SK-N-SH (cell line): ENCODE measurements around the gene FHOD3. TPM values are rescaled to one million over a fixed set of nuclear protein-coding genes. Genes with fewer than 3 reads are reported as not detected.

Experiments used
- CTCF ChIA-PET: fragments of 300-600, 350-600 bp; formaldehyde crosslinking; extraction: SDS; loops from one replicate; lab custom pipeline; 2021; lab: Yijun Ruan, JAX
- POLR2A ChIA-PET: fragments of 350-600 bp; sonication (Branson Sonifier 250); formaldehyde crosslinking; extraction: SDS; loops from one replicate; lab custom pipeline; 2020; ENCODE audit warnings: antibody characterized with exemption, inconsistent platforms; lab: Yijun Ruan, JAX
- DNase-seq: peaks from one replicate; pipeline ENCODE4 v3.0.0; 2012
- H2AFZ ChIP-seq: fragments of 200-600 bp; sonication (generic); 2 replicates; pipeline ENCODE4 v1.8.1; 2016; ENCODE audit warnings: antibody characterized with exemption, mild to moderate bottlenecking, low read depth
- H3F3A ChIP-seq: fragments of 200-600 bp; sonication (generic); replicated peaks from 2 replicates; pipeline ENCODE3; 2016; ENCODE audit warnings: antibody characterized with exemption, mild to moderate bottlenecking; ENCODE audit not compliant: insufficient read depth
- H3K27ac ChIP-seq, 2 experiments: fragments of 200-500 bp in 1 of 2; fragments of 200-600 bp in 1 of 2; sonication (Bioruptor generic) in 1 of 2; sonication (generic), shearing (Covaris generic) in 1 of 2; 2 replicates each; pipeline versions ENCODE4 v1.5.1 to v1.6.1; 2014 to 2016; ENCODE audit warnings: low read depth in 2 of 2, inconsistent platforms in 1 of 2, low read length in 1 of 2, mild to moderate bottlenecking in 1 of 2, mixed read lengths in 1 of 2
- H3K27me3 ChIP-seq: fragments of 200-600 bp; sonication (generic), shearing (Covaris generic); 2 replicates; pipeline ENCODE4 v1.6.1; 2016; ENCODE audit warnings: mixed run types; ENCODE audit not compliant: insufficient read depth
- H3K36me3 ChIP-seq, 2 experiments: fragments of 200-500 bp in 1 of 2; fragments of 200-600 bp in 1 of 2; sonication (Bioruptor generic) in 1 of 2; sonication (generic) in 1 of 2; replicated peaks in 1 of 2; 2 replicates each; pipeline versions ENCODE3 to v1.5.1; 2014 to 2016; ENCODE audit warnings: low read length in 1 of 2, mild to moderate bottlenecking in 1 of 2; ENCODE audit not compliant: insufficient read depth in 2 of 2, control insufficient read depth in 1 of 2
- H3K4me1 ChIP-seq, 2 experiments: fragments of 200-500 bp in 1 of 2; fragments of 200-600 bp in 1 of 2; sonication (Bioruptor generic) in 1 of 2; sonication (generic), shearing (Covaris generic) in 1 of 2; 2 replicates each; pipeline versions ENCODE4 v1.5.1 to v1.6.1; 2014 to 2016; ENCODE audit warnings: low read depth in 1 of 2, low read length in 1 of 2, mixed run types in 1 of 2; ENCODE audit not compliant: insufficient read depth in 2 of 2, control insufficient read depth in 1 of 2
- H3K4me2 ChIP-seq: fragments of 200-600 bp; sonication (generic), shearing (Covaris generic); 2 replicates; pipeline ENCODE4 v1.6.1; 2017; ENCODE audit warnings: mixed run types
- H3K4me3 ChIP-seq, 2 experiments: fragments of 200-500 bp in 1 of 2; fragments of 200-600 bp in 1 of 2; sonication (Bioruptor generic) in 1 of 2; sonication (generic), shearing (Covaris generic) in 1 of 2; 2 replicates each; pipeline versions ENCODE4 v1.5.1 to v1.8.1; 2014 to 2016; ENCODE audit warnings: low read depth in 2 of 2, inconsistent platforms in 1 of 2, low read length in 1 of 2, mild to moderate bottlenecking in 1 of 2, mixed read lengths in 1 of 2, moderate library complexity in 1 of 2
- H3K79me2 ChIP-seq: fragments of 200-600 bp; sonication (generic); 2 replicates; pipeline ENCODE4 v1.8.1; 2017; ENCODE audit warnings: mild to moderate bottlenecking; ENCODE audit not compliant: insufficient read depth
- H3K9ac ChIP-seq: fragments of 200-600 bp; sonication (generic); 2 replicates; pipeline ENCODE4 v1.6.1; 2017; ENCODE audit warnings: mixed run types
- H3K9me2 ChIP-seq: fragments of 200-600 bp; sonication (generic); 2 replicates; pipeline ENCODE4 v1.6.1; 2017; ENCODE audit warnings: mixed run types
- H3K9me3 ChIP-seq: fragments of 200-600 bp; sonication (generic); 2 replicates; pipeline ENCODE4 v1.6.1; 2017; ENCODE audit warnings: mixed run types, mild to moderate bottlenecking, moderate library complexity
- H4K20me1 ChIP-seq: fragments of 200-600 bp; sonication (generic); 2 replicates; pipeline ENCODE4 v1.6.1; 2017; ENCODE audit warnings: mild to moderate bottlenecking, mixed run types; ENCODE audit not compliant: insufficient read depth
- EP300 ChIP-seq, 2 experiments: IDR thresholded peaks; 2 replicates each; pipeline versions ENCODE4 v1.4.0 to v1.6.1; 2012; ENCODE audit warnings: borderline replicate concordance in 1 of 2, low read depth in 1 of 2, low read length in 1 of 2
- EZH2phosphoT487 ChIP-seq: fragments of 200-600 bp; sonication (generic); IDR thresholded peaks from 2 replicates; pipeline ENCODE4 v1.6.1; 2017; ENCODE audit warnings: low read depth, mixed run types, mild to moderate bottlenecking, antibody characterized with exemption, moderate library complexity, borderline replicate concordance
- FOXM1 ChIP-seq: IDR thresholded peaks from 2 replicates; pipeline ENCODE4 v1.4.0; 2012; ENCODE audit warnings: low read depth, mild to moderate bottlenecking
- GABPA ChIP-seq: IDR thresholded peaks from 2 replicates; pipeline ENCODE4 v1.4.0; 2012; ENCODE audit warnings: low read depth, mild to moderate bottlenecking
- GATA2 ChIP-seq: sonication (generic); formaldehyde crosslinking; IDR thresholded peaks from 2 replicates; pipeline ENCODE4 v1.5.0; 2020; ENCODE audit warnings: mild to moderate bottlenecking, missing genetic modification reagents
- MEF2A ChIP-seq: IDR thresholded peaks from 2 replicates; pipeline ENCODE4 v1.4.0; 2012; ENCODE audit warnings: low read depth, borderline replicate concordance
- POLR2AphosphoS5 ChIP-seq: IDR thresholded peaks from 2 replicates; pipeline ENCODE4 v1.6.1; 2012; ENCODE audit warnings: low read depth, low read length
- RCOR1 ChIP-seq: fragments of 150-350 bp; IDR thresholded peaks from 2 replicates; pipeline ENCODE4 v1.6.1; 2017; ENCODE audit warnings: antibody characterized with exemption, low read length
- RFX5 ChIP-seq: IDR thresholded peaks from 2 replicates; pipeline ENCODE4 v1.6.1; 2012; ENCODE audit warnings: mild to moderate bottlenecking, improper control_type of control experiment, low read length
- SMC3 ChIP-seq: IDR thresholded peaks from 2 replicates; pipeline ENCODE4 v1.6.1; 2012; ENCODE audit warnings: low read depth, low read length, improper control_type of control experiment
- TCF12 ChIP-seq: IDR thresholded peaks from 2 replicates; pipeline ENCODE4 v1.4.0; 2012
- TEAD4 ChIP-seq: IDR thresholded peaks from 2 replicates; pipeline ENCODE4 v1.4.0; 2012; ENCODE audit warnings: mild to moderate bottlenecking, borderline replicate concordance; ENCODE audit not compliant: insufficient read depth
- YY1 ChIP-seq: IDR thresholded peaks from 2 replicates; pipeline ENCODE4 v1.4.0; 2012; ENCODE audit warnings: low read depth, mild to moderate bottlenecking
- WGBS: methylation state at CpG from one replicate; pipeline ENCODE4 v1.1.6; 2017; ENCODE audit warnings: low lambda C conversion rate; 5-methylcytosine and 5-hydroxymethylcytosine counted together
- polyA plus RNA-seq, 3 experiments: library from polyadenylated mRNA; depleted of rRNA; stranded (reverse); fragments of >200 nt; gene quantifications; 2 replicates each; pipeline ENCODE4 v1.2.3, GENCODE V29; 2012
- TF ChIP-seq, protein P1 (sequence below): IDR thresholded peaks from 2 replicates; pipeline ENCODE4 v1.4.0; 2012; ENCODE audit warnings: low read depth, borderline replicate concordance
- TF ChIP-seq, protein P2 (sequence below): fragments of 150-350 bp; IDR thresholded peaks from 2 replicates; pipeline ENCODE4 v1.6.1; 2016; ENCODE audit warnings: mild to moderate bottlenecking, low read depth, low read length
- TF ChIP-seq, protein P3 (sequence below): IDR thresholded peaks from 2 replicates; pipeline ENCODE4 v1.6.1; 2012; ENCODE audit warnings: mild to moderate bottlenecking, low read depth, low read length, moderate library complexity
- TF ChIP-seq, protein P4 (sequence below): fragments of 150-350 bp; IDR thresholded peaks from 2 replicates; pipeline ENCODE4 v1.6.1; 2017; ENCODE audit warnings: antibody characterized with exemption, low read length, low read depth, borderline replicate concordance
- TF ChIP-seq, protein P5 (sequence below): fragments of 200-600 bp; sonication (generic); IDR thresholded peaks from 2 replicates; pipeline ENCODE4 v1.6.1; 2017; ENCODE audit warnings: antibody characterized with exemption, mild to moderate bottlenecking, moderate library complexity
- TF ChIP-seq, protein P6 (sequence below): IDR thresholded peaks from 2 replicates; pipeline ENCODE4; 2012
- TF ChIP-seq, protein P7 (sequence below): IDR thresholded peaks from 2 replicates; pipeline ENCODE4 v1.4.0; 2012; ENCODE audit warnings: low read depth, borderline replicate concordance

The FHOD3 gene
- polyA plus RNA-seq, 1 of the 3 experiments (the other 2 are of a cell fraction): 10.9 TPM

DNA sequence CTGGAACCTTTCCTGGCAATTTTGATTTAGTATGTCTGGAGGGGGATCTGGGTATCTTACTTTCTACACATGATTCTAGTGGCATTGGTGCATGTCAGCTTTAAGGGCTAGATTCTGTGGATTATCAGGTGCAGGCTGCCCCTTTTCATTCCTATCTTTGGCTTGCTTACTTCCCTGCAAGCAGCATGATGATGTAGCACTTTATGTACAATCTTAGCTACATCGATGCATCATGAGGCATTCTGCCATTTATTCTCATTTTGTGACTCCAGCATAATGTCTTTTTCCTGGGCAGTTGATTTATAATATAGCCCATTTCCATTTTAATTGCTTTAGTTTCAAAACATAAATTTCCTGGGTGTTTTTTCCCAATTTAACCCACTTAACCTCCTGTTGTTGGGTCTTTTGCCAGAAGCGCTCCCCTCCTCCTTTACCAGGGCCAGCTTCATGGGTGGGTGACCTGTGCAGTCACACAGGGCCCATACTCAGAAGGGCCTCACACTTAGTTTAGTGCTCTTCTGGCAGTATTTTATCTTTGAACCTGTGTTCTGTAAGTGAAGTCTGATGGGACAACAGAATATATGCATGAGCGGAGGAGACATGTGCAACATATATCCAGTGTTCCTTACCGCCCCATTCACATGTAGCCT lies 495.2 kb downstream of the FHOD3 start:
- Histone ChIP-seq H3K4me3 (no peak overlapping the region), H3K9me3 (no peaks in the 10 kb centered on the region), H3K4me2 (no peak overlapping the region), H3K9ac (no peak overlapping the region), H3K79me2 (no peaks in the 10 kb centered on the region), H3K27ac (peak overlapping the region in 1 of 2 experiments; percentile 70; a peak in 2 of 4 replicates), H3K36me3 (peaks cover 43 to 55% of the 10 kb centered on the region in 2 experiments), H3K4me1 (peaks cover 0 to 5% of the 10 kb centered on the region in 2 experiments; a peak in 1 of 4 replicates), H2AFZ (no peak overlapping the region), H3K9me2 (no peaks in the 10 kb centered on the region), H4K20me1 (no peaks in the 10 kb centered on the region), H3K27me3 (no peaks in the 10 kb centered on the region), H3F3A (no peaks in the 10 kb centered on the region)
- POLR2A ChIA-PET: no interaction called here
- 95% methylated on average over 4 of the region's 4 CpGs for WGBS
- CTCF ChIA-PET: no interaction called here
- no peak for DNase-seq
- TF ChIP-seq, protein P1, sequence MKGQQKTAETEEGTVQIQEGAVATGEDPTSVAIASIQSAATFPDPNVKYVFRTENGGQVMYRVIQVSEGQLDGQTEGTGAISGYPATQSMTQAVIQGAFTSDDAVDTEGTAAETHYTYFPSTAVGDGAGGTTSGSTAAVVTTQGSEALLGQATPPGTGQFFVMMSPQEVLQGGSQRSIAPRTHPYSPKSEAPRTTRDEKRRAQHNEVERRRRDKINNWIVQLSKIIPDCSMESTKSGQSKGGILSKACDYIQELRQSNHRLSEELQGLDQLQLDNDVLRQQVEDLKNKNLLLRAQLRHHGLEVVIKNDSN: no peak
- TF ChIP-seq MEF2A (no peak), EP300 (IDR thresholded peaks at IDR 0.05; ENCODE audit: borderline replicate concordance in 1 of 2, low read depth in 1 of 2, low read length in 1 of 2) (no peak), SMC3 (no peak), GABPA (no peak), YY1 (no peak), POLR2AphosphoS5 (no peak), EZH2phosphoT487 (no peak), RCOR1 (no peak), FOXM1 (no peak), GATA2 (CRISPR knock-in tag) (no peak), RFX5 (no peak), TCF12 (no peak), TEAD4 (no peak)
- TF ChIP-seq, protein P2, sequence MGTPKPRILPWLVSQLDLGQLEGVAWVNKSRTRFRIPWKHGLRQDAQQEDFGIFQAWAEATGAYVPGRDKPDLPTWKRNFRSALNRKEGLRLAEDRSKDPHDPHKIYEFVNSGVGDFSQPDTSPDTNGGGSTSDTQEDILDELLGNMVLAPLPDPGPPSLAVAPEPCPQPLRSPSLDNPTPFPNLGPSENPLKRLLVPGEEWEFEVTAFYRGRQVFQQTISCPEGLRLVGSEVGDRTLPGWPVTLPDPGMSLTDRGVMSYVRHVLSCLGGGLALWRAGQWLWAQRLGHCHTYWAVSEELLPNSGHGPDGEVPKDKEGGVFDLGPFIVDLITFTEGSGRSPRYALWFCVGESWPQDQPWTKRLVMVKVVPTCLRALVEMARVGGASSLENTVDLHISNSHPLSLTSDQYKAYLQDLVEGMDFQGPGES: no peak
- TF ChIP-seq, protein P3, sequence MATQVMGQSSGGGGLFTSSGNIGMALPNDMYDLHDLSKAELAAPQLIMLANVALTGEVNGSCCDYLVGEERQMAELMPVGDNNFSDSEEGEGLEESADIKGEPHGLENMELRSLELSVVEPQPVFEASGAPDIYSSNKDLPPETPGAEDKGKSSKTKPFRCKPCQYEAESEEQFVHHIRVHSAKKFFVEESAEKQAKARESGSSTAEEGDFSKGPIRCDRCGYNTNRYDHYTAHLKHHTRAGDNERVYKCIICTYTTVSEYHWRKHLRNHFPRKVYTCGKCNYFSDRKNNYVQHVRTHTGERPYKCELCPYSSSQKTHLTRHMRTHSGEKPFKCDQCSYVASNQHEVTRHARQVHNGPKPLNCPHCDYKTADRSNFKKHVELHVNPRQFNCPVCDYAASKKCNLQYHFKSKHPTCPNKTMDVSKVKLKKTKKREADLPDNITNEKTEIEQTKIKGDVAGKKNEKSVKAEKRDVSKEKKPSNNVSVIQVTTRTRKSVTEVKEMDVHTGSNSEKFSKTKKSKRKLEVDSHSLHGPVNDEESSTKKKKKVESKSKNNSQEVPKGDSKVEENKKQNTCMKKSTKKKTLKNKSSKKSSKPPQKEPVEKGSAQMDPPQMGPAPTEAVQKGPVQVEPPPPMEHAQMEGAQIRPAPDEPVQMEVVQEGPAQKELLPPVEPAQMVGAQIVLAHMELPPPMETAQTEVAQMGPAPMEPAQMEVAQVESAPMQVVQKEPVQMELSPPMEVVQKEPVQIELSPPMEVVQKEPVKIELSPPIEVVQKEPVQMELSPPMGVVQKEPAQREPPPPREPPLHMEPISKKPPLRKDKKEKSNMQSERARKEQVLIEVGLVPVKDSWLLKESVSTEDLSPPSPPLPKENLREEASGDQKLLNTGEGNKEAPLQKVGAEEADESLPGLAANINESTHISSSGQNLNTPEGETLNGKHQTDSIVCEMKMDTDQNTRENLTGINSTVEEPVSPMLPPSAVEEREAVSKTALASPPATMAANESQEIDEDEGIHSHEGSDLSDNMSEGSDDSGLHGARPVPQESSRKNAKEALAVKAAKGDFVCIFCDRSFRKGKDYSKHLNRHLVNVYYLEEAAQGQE: no peak
- TF ChIP-seq, protein P4, sequence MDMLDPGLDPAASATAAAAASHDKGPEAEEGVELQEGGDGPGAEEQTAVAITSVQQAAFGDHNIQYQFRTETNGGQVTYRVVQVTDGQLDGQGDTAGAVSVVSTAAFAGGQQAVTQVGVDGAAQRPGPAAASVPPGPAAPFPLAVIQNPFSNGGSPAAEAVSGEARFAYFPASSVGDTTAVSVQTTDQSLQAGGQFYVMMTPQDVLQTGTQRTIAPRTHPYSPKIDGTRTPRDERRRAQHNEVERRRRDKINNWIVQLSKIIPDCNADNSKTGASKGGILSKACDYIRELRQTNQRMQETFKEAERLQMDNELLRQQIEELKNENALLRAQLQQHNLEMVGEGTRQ: no peak
- TF ChIP-seq, protein P5, sequence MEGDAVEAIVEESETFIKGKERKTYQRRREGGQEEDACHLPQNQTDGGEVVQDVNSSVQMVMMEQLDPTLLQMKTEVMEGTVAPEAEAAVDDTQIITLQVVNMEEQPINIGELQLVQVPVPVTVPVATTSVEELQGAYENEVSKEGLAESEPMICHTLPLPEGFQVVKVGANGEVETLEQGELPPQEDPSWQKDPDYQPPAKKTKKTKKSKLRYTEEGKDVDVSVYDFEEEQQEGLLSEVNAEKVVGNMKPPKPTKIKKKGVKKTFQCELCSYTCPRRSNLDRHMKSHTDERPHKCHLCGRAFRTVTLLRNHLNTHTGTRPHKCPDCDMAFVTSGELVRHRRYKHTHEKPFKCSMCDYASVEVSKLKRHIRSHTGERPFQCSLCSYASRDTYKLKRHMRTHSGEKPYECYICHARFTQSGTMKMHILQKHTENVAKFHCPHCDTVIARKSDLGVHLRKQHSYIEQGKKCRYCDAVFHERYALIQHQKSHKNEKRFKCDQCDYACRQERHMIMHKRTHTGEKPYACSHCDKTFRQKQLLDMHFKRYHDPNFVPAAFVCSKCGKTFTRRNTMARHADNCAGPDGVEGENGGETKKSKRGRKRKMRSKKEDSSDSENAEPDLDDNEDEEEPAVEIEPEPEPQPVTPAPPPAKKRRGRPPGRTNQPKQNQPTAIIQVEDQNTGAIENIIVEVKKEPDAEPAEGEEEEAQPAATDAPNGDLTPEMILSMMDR: no peak
- TF ChIP-seq, protein P6, sequence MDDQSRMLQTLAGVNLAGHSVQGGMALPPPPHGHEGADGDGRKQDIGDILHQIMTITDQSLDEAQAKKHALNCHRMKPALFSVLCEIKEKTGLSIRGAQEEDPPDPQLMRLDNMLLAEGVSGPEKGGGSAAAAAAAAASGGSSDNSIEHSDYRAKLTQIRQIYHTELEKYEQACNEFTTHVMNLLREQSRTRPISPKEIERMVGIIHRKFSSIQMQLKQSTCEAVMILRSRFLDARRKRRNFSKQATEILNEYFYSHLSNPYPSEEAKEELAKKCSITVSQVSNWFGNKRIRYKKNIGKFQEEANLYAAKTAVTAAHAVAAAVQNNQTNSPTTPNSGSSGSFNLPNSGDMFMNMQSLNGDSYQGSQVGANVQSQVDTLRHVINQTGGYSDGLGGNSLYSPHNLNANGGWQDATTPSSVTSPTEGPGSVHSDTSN: no peak
- TF ChIP-seq, protein P7, sequence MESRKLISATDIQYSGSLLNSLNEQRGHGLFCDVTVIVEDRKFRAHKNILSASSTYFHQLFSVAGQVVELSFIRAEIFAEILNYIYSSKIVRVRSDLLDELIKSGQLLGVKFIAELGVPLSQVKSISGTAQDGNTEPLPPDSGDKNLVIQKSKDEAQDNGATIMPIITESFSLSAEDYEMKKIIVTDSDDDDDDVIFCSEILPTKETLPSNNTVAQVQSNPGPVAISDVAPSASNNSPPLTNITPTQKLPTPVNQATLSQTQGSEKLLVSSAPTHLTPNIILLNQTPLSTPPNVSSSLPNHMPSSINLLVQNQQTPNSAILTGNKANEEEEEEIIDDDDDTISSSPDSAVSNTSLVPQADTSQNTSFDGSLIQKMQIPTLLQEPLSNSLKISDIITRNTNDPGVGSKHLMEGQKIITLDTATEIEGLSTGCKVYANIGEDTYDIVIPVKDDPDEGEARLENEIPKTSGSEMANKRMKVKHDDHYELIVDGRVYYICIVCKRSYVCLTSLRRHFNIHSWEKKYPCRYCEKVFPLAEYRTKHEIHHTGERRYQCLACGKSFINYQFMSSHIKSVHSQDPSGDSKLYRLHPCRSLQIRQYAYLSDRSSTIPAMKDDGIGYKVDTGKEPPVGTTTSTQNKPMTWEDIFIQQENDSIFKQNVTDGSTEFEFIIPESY: no peak
